GM21526 (cell line): Measurements from ENCODE around the gene UTP4.
A peak's percentile ranks its signal among the peaks of the same experiment; 100 is the strongest.

Experiments used
- ATAC-seq: cut with Tn5 transposase; IDR thresholded peaks from one replicate; pipeline ENCODE4 v1.9.1; 2021; ENCODE audit warnings: moderate library complexity; ENCODE audit not compliant: unreplicated experiment, low FRiP score

Gene UTP4

GRCh38 chr16:69169607-69170352 lies 37.3 kb downstream of the UTP4 start:
- no peak for ATAC-seq

- ATAC-seq = no peak
These were observed 39.1 kb downstream of the UTP4 start for GRCh38 chr16:69171325-69172084.

- no peak for ATAC-seq
These were observed 43.8 kb downstream of the UTP4 start for GRCh38 chr16:69176033-69176800.

DNA sequence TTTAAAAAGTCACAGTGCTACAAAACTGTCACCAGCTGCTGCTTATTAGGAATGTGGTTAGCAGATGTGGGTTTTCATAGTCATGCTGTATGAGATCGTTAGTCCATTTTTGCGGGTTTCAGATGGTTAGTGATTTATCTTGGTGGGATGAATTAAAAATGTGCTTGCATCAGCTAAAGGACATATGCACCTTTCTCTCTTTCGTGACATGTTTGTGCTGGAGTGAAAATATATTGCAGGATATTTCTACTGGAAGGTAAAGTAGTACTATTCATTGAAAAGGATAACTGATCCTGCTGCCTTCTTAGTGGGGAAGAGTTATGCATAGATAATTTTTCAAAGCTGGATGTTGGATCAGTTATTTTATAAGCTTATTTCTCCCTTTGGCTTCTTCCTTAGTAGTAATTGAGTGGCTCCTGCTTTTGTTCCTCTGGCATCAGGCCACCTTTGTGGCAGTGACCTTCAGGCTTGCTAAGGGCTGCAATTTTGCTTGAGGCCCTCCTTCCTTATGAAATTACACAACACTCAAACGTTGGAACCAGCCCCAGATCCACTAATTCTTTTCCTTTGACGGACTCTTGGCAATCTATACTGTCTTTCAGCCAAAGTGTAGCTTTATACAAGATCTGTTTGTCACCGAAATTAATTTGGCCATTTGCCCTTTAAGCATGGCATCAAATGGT lies 47.0 kb downstream of the UTP4 start:
- ATAC-seq = no peak

DNA sequence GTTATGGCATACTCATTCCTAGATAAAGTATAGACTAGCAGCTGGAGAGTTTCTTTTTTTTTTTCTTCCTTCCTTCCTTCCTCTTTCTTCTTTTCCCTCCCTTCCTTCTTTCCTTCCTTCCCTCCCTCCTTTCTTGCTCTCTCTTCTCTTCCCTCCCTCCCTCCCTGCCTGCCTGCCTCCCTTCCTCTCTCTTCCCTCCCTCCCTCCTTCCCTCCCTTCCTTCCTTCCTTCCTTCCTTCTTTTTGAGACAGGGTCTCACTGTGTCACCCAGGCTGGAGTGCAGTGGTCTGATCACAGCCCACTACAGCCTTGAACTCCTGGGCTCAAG lies 47.5 kb downstream of the UTP4 start:
- no peak for ATAC-seq

DNA sequence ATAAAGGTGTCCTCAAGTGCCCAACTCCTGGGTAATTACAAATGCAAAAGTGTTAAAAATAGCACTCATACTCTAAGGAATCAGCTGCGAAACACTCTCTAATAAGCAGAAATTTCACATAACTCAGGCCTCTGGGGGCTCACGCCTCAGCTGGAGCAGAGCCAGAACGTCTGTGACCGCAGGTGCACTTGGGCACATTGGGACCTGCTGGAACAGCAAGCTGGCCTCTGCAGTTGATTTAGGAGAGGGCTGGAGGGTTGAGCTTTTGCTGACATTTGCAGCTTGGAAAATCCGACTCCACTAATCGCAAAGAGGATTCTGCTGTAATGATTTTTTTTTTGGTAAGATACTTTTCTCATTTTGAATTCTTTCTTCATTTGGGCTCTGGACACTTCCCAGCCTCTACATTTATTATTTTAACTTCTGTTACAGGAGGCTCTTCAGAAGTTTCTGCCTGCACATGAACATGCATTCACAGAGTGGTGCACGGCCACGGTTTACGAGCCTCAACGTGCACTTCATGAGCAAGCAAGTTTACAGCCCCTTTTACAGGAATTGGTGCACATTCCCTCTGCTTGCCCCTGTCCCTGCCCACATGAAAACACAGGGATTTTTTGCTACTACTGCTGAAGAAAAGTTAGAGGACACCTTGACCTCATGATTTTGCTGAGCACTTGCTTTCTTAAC lies 50.4 kb downstream of the UTP4 start:
- ATAC-seq = no peak

DNA sequence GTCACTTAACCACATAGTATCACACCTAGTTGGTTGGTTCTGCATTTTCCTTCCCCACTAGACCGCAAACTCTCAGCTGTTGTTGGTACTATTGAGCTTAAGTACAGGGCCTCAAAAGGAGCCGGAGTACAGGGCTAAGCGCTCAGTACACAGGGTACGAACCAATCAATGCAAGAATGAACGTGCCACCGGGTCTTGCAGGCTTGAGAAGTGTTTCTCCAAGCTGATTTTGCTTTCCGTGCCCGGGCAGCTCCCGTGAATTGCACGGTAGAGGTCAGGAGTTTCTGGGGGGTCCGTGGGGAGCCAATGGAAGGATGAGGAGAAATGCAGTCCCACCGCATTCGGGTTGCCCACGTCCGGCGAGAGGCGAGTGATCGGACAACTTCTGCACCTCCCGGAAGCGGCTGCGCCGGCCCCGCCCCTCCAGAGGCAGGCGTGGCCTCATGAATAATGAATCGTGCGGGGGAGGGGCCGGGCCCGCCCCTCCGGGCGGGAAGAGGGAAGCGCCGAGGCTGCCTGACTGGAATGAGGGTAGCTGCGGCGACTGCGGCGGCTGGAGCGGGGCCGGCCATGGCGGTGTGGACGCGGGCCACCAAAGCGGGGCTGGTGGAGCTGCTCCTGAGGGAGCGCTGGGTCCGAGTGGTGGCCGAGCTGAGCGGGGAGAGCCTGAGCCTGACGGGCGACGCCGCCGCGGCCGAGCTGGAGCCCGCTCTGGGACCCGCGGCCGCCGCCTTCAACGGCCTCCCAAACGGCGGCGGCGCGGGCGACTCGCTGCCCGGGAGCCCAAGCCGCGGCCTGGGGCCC lies 54.4 kb downstream of the UTP4 start, which contains the start of gene SNTB2:
Gene SNTB2, plus strand, starts transcription at position 523 of the 804 bp plus-strand sequence. Its CDS starts 3 bp downstream, at position 526.
- ATAC-seq = peak; percentile 72

GRCh38 chr16:69187446-69188235 lies 55.2 kb downstream of the UTP4 start:
- peak; percentile 30 for ATAC-seq

DNA sequence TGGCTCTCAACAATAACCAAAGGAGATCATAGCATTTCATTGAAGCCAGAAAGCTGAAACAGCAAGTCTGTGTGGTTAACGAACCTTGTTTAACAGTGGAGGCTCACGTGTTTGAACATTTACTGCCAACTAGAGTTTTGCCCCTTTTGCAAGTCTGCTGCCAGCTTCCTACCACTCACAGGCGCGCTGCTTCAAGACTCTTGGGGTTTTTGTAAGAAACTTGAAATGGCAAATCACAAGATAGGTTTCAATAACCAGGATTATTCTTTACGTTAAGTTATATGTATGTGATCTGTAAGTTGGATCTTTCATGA lies 55.7 kb downstream of the UTP4 start:
- no peak for ATAC-seq

GRCh38 chr16:69188716-69189115 lies 56.3 kb downstream of the UTP4 start:
- no peak for ATAC-seq

DNA sequence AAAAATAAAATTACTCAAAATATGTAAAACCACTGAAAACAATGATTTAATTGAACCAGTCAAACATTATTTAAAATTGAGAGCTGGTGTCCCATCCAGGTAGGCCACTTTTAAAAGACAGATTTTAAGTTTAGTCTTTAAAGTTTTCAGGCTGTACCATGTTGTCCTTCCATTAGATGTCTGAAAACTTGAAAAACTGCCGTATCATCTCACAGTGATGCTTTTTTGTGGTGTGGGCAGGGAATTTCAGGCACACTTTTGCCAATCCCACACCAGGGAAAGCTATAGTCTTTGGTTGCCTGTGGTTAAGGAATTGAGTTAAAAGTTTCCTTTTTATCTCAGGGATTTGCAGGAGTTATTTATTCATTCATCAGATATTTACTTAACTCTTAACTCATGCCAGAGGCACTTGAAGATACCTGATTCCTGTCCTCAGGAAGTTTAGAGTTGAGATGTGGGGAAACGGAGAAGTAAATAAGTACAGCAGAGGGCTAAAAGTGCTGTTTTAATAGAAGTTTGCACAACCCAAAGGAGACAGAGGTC lies 57.7 kb downstream of the UTP4 start:
- no peak for ATAC-seq

GRCh38 chr16:69190598-69190997 lies 58.1 kb downstream of the UTP4 start:
- ATAC-seq = no peak

- no peak for ATAC-seq
These were observed 58.7 kb downstream of the UTP4 start for GRCh38 chr16:69191136-69191535.

GRCh38 chr16:69193855-69194254 lies 61.4 kb downstream of the UTP4 start:
- no peak for ATAC-seq

DNA sequence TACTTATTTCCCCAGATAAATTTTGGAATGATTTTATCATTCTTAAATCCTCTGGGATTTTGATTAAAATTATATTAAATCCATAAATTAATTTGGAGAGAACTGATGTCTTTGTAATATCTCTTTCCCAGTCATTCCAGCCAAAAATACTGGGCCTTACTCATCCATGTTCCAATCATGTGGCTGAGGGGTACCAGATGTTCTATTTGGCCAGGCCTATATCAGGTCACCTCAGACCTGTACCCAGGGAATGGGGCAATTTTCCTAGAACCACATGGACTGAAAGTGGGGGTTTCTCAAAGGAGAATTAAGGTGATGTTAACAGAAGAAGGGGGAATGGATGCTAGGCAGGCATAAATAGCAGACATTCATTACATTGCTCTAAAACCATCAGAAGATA lies 62.0 kb downstream of the UTP4 start:
- no peak for ATAC-seq

GRCh38 chr16:69195369-69196029 lies 63.0 kb downstream of the UTP4 start:
- no peak for ATAC-seq

DNA sequence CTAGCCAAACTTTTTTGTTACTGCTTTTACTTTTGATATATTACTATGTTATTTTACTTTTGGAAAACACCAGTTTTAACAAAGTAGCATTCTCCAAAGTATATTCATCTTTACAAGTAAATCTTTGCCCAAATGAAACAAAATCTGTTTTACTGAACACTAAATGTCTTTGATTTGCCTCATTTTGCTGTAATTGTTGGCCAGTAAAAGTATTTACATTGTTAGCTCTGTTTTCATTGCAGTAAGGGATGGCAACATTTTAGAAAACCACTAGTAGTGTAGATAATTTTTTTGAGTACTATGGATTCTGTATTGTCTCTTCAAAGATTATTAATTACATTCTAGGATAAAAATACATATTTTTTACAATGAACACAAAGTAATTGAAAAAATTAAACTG lies 65.1 kb downstream of the UTP4 start:
- no peak for ATAC-seq

GRCh38 chr16:69199382-69199781 lies 66.9 kb downstream of the UTP4 start:
- no peak for ATAC-seq
